Mesendoderm (in vitro differentiated cells): ENCODE data around the gene TEAD1.

Experiments used
- DNase-seq: peaks from one replicate; pipeline ENCODE4 v3.0.0; 2013
- H2AK5ac ChIP-seq: 2 replicates; pipeline ENCODE4 v1.6.1; 2013; ENCODE audit warnings: low read length, inconsistent platforms
- H2BK120ac ChIP-seq: 2 replicates; pipeline ENCODE4 v1.6.1; 2013; ENCODE audit warnings: low read depth, mild to moderate bottlenecking, low read length, moderate library complexity, mixed read lengths
- H2BK15ac ChIP-seq: replicated peaks from 2 replicates; pipeline ENCODE4 v1.6.1; 2013; ENCODE audit warnings: low read depth, mild to moderate bottlenecking, moderate library complexity
- H2BK5ac ChIP-seq: 2 replicates; pipeline ENCODE4 v1.6.1; 2013; ENCODE audit warnings: low read length, inconsistent platforms
- H3K18ac ChIP-seq: 2 replicates; pipeline ENCODE4 v1.6.1; 2013; ENCODE audit warnings: mild to moderate bottlenecking, low read length, mixed read lengths
- H3K23ac ChIP-seq: one replicate; pipeline ENCODE4 v1.6.1; 2013; ENCODE audit warnings: low read length
- H3K27ac ChIP-seq: 2 replicates; pipeline ENCODE4 v1.5.1; 2013; ENCODE audit warnings: low read depth, mild to moderate bottlenecking, inconsistent platforms, low read length, moderate library complexity
- H3K27me3 ChIP-seq: 2 replicates; pipeline ENCODE4 v1.6.1; 2013; ENCODE audit warnings: low read length, control low read depth, mild to moderate bottlenecking, inconsistent platforms; ENCODE audit not compliant: insufficient read depth, poor library complexity
- H3K36me3 ChIP-seq: 2 replicates; pipeline ENCODE4 v1.6.1; 2013; ENCODE audit warnings: low read length, inconsistent platforms; ENCODE audit not compliant: control insufficient read depth, insufficient read depth
- H3K4ac ChIP-seq: one replicate; pipeline ENCODE4 v1.6.1; 2013; ENCODE audit warnings: low read depth, mild to moderate bottlenecking, low read length, moderate library complexity
- H3K4me1 ChIP-seq: 2 replicates; pipeline ENCODE4 v1.6.1; 2013; ENCODE audit warnings: low read depth, low read length, inconsistent platforms; ENCODE audit not compliant: control insufficient read depth
- H3K4me2 ChIP-seq: 2 replicates; pipeline ENCODE4 v1.6.1; 2013; ENCODE audit warnings: low read length
- H3K4me3 ChIP-seq: 2 replicates; pipeline ENCODE4 v1.5.1; 2013; ENCODE audit warnings: mild to moderate bottlenecking, low read length
- H3K56ac ChIP-seq: one replicate; pipeline ENCODE4 v1.6.1; 2013; ENCODE audit warnings: low read length
- H3K79me1 ChIP-seq: 2 replicates; pipeline ENCODE4 v1.6.1; 2013; ENCODE audit warnings: low read length, inconsistent platforms
- H3K79me2 ChIP-seq: 2 replicates; pipeline ENCODE4 v1.6.1; 2013; ENCODE audit warnings: mild to moderate bottlenecking, low read length; ENCODE audit not compliant: control insufficient read depth, insufficient read depth
- H3K9ac ChIP-seq: 2 replicates; pipeline ENCODE4 v1.6.1; 2013; ENCODE audit warnings: low read length, inconsistent platforms
- H4K5ac ChIP-seq: one replicate; pipeline ENCODE4 v1.6.1; 2013; ENCODE audit warnings: low read length
- H4K8ac ChIP-seq: one replicate; pipeline ENCODE4 v1.6.1; 2013; ENCODE audit warnings: low read depth, mild to moderate bottlenecking, control low read depth, low read length, moderate library complexity
- WGBS: extraction: QIAGEN DNeasy Blood & Tissue Kit; methylation state at CpG from one replicate; pipeline ENCODE4 v1.1.7; 2013; ENCODE audit warnings: low lambda C conversion rate, missing lambda C conversion rate; ENCODE audit not compliant: insufficient coverage; ENCODE audit errors: extremely low coverage; 5-methylcytosine and 5-hydroxymethylcytosine counted together

TEAD1 gene

DNA sequence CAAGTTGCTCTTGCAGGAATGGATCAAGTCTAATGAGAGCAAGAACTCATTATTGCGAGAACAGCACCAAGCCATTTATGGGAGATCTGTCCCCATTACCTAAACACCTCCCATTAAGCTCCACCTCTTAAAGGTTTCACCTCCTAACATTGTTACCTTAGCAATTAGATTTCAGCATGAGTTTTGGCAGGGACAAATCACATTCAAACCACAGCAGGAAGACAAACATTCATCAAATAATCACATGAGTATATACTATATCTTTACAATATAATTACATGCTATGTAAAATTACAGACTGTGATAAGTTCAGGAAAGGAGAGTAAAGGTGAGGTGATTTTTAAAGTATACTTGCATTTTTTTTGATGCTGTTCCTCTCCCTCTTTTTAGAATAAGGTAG lies 6.6 kb upstream of the TEAD1 start:
- Histone ChIP-seq H3K27me3 (no peaks in the 10 kb centered on the region), H3K4ac (no peak overlapping the region), H3K4me3 (no peak overlapping the region), H3K9ac (no peak overlapping the region), H3K36me3 (no peaks in the 10 kb centered on the region), H3K27ac (no peak overlapping the region), H4K5ac (no peak overlapping the region), H3K79me1 (no peaks in the 10 kb centered on the region), H2BK5ac (no peak overlapping the region), H3K23ac (no peak overlapping the region), H2BK120ac (no peak overlapping the region), H3K4me2 (no peak overlapping the region), H3K56ac (no peak overlapping the region), H2BK15ac (no peak overlapping the region), H2AK5ac (no peak overlapping the region), H3K18ac (no peak overlapping the region), H3K79me2 (no peaks in the 10 kb centered on the region), H4K8ac (no peak overlapping the region), H3K4me1 (no peaks in the 10 kb centered on the region)
- no peak for DNase-seq
- WGBS = no CpG with 5 or more reads among the region's 1 CpG

DNA sequence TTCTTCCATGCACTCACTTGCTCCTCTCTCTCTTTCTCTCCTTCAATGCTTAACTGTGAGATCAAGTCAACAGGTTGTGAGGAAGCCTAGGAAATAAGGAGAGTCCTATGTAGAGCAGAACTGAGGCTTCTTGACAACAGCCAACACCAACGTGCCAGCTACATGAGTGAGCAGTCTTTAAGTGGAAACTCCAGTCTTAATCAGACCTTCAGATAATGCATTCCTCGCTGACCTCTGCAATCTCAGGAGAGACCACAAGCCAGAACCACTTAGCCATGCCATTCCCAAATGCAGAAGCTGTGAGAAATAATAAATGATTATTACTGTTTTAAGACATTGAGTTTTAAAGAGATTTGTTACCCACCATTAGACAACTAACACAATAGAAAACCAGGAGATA lies 6.1 kb upstream of the TEAD1 start:
- Histone ChIP-seq H3K79me2 (no peaks in the 10 kb centered on the region), H4K8ac (no peak overlapping the region), H3K4ac (no peak overlapping the region), H3K23ac (no peak overlapping the region), H2BK15ac (no peak overlapping the region), H3K27me3 (no peaks in the 10 kb centered on the region), H3K4me2 (no peak overlapping the region), H3K4me3 (no peak overlapping the region), H3K36me3 (no peaks in the 10 kb centered on the region), H3K18ac (no peak overlapping the region), H3K4me1 (no peaks in the 10 kb centered on the region), H3K79me1 (no peaks in the 10 kb centered on the region), H3K27ac (no peak overlapping the region), H2BK120ac (no peak overlapping the region), H3K56ac (no peak overlapping the region), H3K9ac (no peak overlapping the region), H4K5ac (no peak overlapping the region), H2AK5ac (no peak overlapping the region), H2BK5ac (no peak overlapping the region)
- no CpG with 5 or more reads among the region's 2 CpGs for WGBS
- no peak for DNase-seq

DNA sequence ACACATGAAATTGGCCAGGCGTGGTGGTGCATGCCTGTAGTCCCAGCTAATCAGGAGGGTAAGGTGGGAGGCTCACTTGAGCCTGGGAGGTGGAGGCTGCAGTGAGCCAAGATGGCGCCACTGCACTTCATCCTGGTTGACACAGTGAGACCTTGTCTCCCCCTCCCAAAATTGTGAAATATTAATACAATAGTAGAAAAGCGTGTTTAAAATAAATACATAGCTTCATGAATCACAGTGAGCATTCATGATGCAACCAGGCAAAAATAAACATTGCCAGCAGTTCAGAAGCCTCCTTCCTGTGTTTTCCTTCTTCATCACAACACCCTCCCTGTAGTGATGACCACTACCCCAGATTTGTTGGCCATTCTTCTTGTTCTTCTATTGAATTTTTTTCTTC lies 4.3 kb upstream of the TEAD1 start:
- no peaks in the 10 kb centered on the region for H3K79me1 ChIP-seq
- H3K4me1 ChIP-seq = no peaks in the 10 kb centered on the region
- H3K23ac ChIP-seq = no peak overlapping the region
- H3K9ac ChIP-seq = no peak overlapping the region
- H3K27ac ChIP-seq = no peak overlapping the region
- no peak overlapping the region for H2AK5ac ChIP-seq
- no CpG with 5 or more reads among the region's 3 CpGs for WGBS
- no peaks in the 10 kb centered on the region for H3K79me2 ChIP-seq
- no peak overlapping the region for H3K4me2 ChIP-seq
- H2BK5ac ChIP-seq = no peak overlapping the region
- H3K27me3 ChIP-seq = no peaks in the 10 kb centered on the region
- no peak overlapping the region for H2BK15ac ChIP-seq
- H3K36me3 ChIP-seq = no peaks in the 10 kb centered on the region
- H2BK120ac ChIP-seq = no peak overlapping the region
- no peak overlapping the region for H3K4me3 ChIP-seq
- no peak overlapping the region for H3K4ac ChIP-seq
- H4K5ac ChIP-seq = no peak overlapping the region
- no peak overlapping the region for H3K56ac ChIP-seq
- no peak overlapping the region for H3K18ac ChIP-seq
- no peak overlapping the region for H4K8ac ChIP-seq
- no peak for DNase-seq

DNA sequence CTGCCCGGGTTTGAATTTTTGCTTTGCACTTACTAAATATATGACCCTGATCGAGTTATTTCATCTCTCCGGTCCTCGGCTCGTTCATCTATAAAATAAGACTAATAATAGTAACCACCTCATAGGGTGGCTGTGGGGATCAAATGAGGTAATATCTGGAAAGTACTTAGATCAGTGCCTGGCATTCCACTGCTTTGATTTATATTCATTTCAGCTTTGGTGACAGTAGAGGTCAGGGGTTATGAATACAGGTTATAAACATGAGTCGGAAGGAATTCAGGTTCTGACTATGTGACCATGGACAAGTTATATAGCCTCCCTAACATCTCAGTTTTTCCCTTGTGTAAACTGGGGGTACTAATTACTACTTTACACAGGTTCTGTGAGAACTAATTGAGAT lies 2.9 kb upstream of the TEAD1 start:
- Histone ChIP-seq H4K8ac (no peak overlapping the region), H3K23ac (no peak overlapping the region), H3K9ac (no peak overlapping the region), H3K4me2 (no peak overlapping the region), H3K18ac (no peak overlapping the region), H3K36me3 (no peaks in the 10 kb centered on the region), H3K4me1 (no peaks in the 10 kb centered on the region), H3K27ac (no peak overlapping the region), H3K4ac (no peak overlapping the region), H3K79me2 (peaks cover 12% of the 10 kb centered on the region), H3K4me3 (no peak overlapping the region), H3K27me3 (no peaks in the 10 kb centered on the region), H3K56ac (no peak overlapping the region), H2BK120ac (no peak overlapping the region), H2BK15ac (no peak overlapping the region), H4K5ac (no peak overlapping the region), H2BK5ac (no peak overlapping the region), H3K79me1 (no peaks in the 10 kb centered on the region), H2AK5ac (no peak overlapping the region)
- no CpG with 5 or more reads among the region's 6 CpGs for WGBS
- DNase-seq = no peak

DNA sequence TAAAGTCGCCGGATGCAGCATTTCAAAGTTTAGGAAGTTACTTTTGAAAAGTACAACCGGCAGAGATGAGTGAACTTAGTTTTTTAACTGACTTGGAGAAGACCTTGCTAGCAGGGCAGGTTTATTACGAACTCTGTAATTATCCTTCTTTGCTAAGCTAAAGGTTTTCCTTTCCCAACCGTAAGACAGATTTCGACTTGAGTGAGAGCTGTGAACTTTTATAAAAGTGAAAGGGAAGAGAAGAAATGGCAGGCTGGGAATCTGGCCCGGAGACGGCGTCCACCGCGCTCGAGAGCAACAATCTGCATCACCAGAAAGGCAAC lies 659 bp upstream of the TEAD1 start:
- peak overlapping the region; percentile 95 for H3K4ac ChIP-seq
- H3K56ac ChIP-seq = peak overlapping the region; percentile 94
- peaks cover 5% of the 10 kb centered on the region for H3K4me1 ChIP-seq
- H3K79me2 ChIP-seq = peaks cover 24% of the 10 kb centered on the region
- no peaks in the 10 kb centered on the region for H3K36me3 ChIP-seq
- H3K4me2 ChIP-seq = peak overlapping the region; percentile 73
- H3K79me1 ChIP-seq = no peaks in the 10 kb centered on the region
- no peaks in the 10 kb centered on the region for H3K27me3 ChIP-seq
- peak overlapping the region; percentile 91 for H3K18ac ChIP-seq
- H4K8ac ChIP-seq = no peak overlapping the region
- peak overlapping the region; percentile 56 for H2BK120ac ChIP-seq
- no peak overlapping the region for H4K5ac ChIP-seq
- peak overlapping the region; percentile 59 for H3K27ac ChIP-seq
- no peak for DNase-seq
- no peak overlapping the region for H2BK15ac ChIP-seq
- H3K23ac ChIP-seq = no peak overlapping the region
- H3K4me3 ChIP-seq = peak overlapping the region; percentile 69
- peak overlapping the region; percentile 82 for H3K9ac ChIP-seq
- no CpG with 5 or more reads among the region's 12 CpGs for WGBS
- H2AK5ac ChIP-seq = no peak overlapping the region
- no peak overlapping the region for H2BK5ac ChIP-seq

DNA sequence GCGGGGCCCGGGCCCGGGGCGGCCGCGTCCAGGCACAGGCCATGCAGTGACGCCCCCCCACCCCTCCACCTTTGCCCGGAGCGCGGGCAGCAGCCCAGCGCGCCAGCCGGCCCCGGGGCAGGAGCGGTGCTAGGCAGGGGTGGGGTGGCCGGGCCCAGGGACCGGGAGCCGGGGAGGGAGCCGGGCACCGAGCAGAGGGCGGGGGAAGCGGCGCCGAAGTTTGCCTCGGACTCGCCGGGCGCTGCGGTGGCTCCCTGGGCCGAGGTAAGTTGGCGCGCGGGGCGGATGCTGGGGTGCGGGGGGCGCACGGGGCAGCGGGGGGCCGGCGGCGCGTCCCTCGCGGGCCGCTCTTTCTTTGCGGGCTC lies 332 bp downstream of the TEAD1 start:
- peaks cover 33% of the 10 kb centered on the region for H3K79me2 ChIP-seq
- H3K18ac ChIP-seq = peak overlapping the region; percentile 100
- H3K36me3 ChIP-seq = no peaks in the 10 kb centered on the region
- H4K5ac ChIP-seq = no peak overlapping the region
- peak overlapping the region; percentile 99 for H3K4ac ChIP-seq
- H3K27ac ChIP-seq = peak overlapping the region; percentile 95
- WGBS = no CpG with 5 or more reads among the region's 46 CpGs
- peak overlapping the region; percentile 91 for H3K9ac ChIP-seq
- peak overlapping the region; percentile 87 for H3K56ac ChIP-seq
- peak overlapping the region; percentile 99 for H2BK120ac ChIP-seq
- H3K27me3 ChIP-seq = no peaks in the 10 kb centered on the region
- no peaks in the 10 kb centered on the region for H3K79me1 ChIP-seq
- DNase-seq = no peak
- peak overlapping the region; percentile 37 for H2BK15ac ChIP-seq
- no peak overlapping the region for H3K4me2 ChIP-seq
- peaks cover 8% of the 10 kb centered on the region for H3K4me1 ChIP-seq
- peak overlapping the region; percentile 29 for H2BK5ac ChIP-seq
- no peak overlapping the region for H2AK5ac ChIP-seq
- no peak overlapping the region for H3K23ac ChIP-seq
- peak overlapping the region; percentile 48 for H3K4me3 ChIP-seq
- H4K8ac ChIP-seq = peak overlapping the region; percentile 95
